Thyroid gland (tissue), 4 donors: Measurements from ENCODE around the gene VAT1L. TPM values are rescaled to one million over a fixed set of nuclear protein-coding genes. Genes with fewer than 3 reads are reported as not detected.
A peak's percentile ranks its signal among the peaks of the same experiment; 100 is the strongest.

Experiments used
- DNase-seq, 2 donors: peaks; one replicate each; pipeline ENCODE4 v3.0.0-alpha.2; 2019
- H3K27ac ChIP-seq, 3 donors: fragments of 200-600 bp; sonication (generic); 1 replicate in 2 of 3; 2 replicates in 1 of 3; pipeline ENCODE4 v1.5.1; 2016 to 2019; ENCODE audit warnings: mild to moderate bottlenecking in 1 of 3, moderate library complexity in 1 of 3
- H3K27me3 ChIP-seq: fragments of 200-600 bp; sonication (generic); one replicate; pipeline ENCODE4 v1.5.1; 2019
- H3K36me3 ChIP-seq, 2 donors: fragments of 200-600 bp; sonication (generic); one replicate each; pipeline ENCODE4 v1.5.1; 2016 to 2019
- H3K4me1 ChIP-seq, 2 donors: fragments of 200-600 bp; sonication (generic); one replicate each; pipeline ENCODE4 v1.5.1; 2017 to 2019
- H3K4me3 ChIP-seq, 3 donors: fragments of 200-600 bp; sonication (generic); replicated peaks in 1 of 3; 1 replicate in 2 of 3; 2 replicates in 1 of 3; pipeline ENCODE4 v1.5.1; 2016; ENCODE audit warnings: mild to moderate bottlenecking in 1 of 3
- H3K9me3 ChIP-seq: fragments of 200-600 bp; sonication (generic); one replicate; pipeline ENCODE4 v1.5.1; 2017
- POLR2A ChIP-seq, 2 donors: fragments of 450-650 bp; IDR thresholded peaks; one replicate each; pipeline ENCODE4 v1.6.1; 2017; ENCODE audit warnings: antibody characterized with exemption in 2 of 2, mild to moderate bottlenecking in 2 of 2, moderate library complexity in 1 of 2
- WGBS, 2 donors: methylation state at CpG; one replicate each; pipeline ENCODE4 v1.1.5; 2017; 5-methylcytosine and 5-hydroxymethylcytosine counted together
- intact Hi-C: fragments of 100-400 bp; cut with DNase I; formaldehyde crosslinking; loops from one replicate; pipeline ENCODE4 v1.15.1; 2023
- total RNA-seq, 4 donors: library from RNA; depleted of rRNA; stranded (reverse); fragments of >200 nt; gene quantifications; one replicate each; pipeline ENCODE4 v1.2.3, GENCODE V29; 2016
- TF ChIP-seq, protein P1 (sequence below), 6 experiments: fragments of 200-600 bp in 3 of 6; fragments of 450-650 bp in 3 of 6; sonication (generic) in 3 of 6; IDR thresholded peaks; one replicate each; pipeline ENCODE4 v1.5.1; 2016 to 2019; ENCODE audit warnings: antibody characterized with exemption in 6 of 6, mild to moderate bottlenecking in 2 of 6, inconsistent platforms in 1 of 6, moderate library complexity in 1 of 6

Gene VAT1L
- total RNA-seq, 4 donors from 2014 or later = 1.9 to 29.7 (median 9.2) TPM

DNA sequence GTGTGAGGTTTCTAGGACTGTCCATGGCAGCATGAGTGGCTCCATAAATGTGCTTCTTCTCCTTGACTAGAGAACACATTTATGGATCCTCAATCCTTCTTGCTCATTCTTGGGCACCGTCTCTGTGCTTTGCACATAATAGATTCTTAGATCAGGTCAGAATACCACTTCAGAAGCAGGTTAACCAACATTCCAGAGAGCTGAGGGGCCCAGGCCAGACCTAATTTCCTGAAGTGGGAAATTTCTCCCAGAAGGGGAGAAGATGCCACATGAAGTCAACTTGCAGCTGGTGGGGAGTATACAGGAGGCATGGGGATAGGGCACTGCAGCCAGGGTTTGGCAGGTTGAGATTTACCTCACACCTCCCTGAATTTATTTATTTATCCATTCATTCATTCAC, 24.4 kb upstream of the VAT1L start:
- peak; percentile 49 to 58 for DNase-seq
- WGBS, 2 donors = 33 to 36% methylated on average over 1 of the region's 1 CpG
- H3K9me3 ChIP-seq = no peaks in the 10 kb centered on the region
- H3K4me3 ChIP-seq = no peak overlapping the region
- no peaks in the 10 kb centered on the region for H3K36me3 ChIP-seq
- H3K27ac ChIP-seq = peak overlapping the region; percentile 82 to 95 (median 85)
- H3K4me1 ChIP-seq = peaks cover 44 to 50% of the 10 kb centered on the region in 2 donors
- TF ChIP-seq, protein P1, sequence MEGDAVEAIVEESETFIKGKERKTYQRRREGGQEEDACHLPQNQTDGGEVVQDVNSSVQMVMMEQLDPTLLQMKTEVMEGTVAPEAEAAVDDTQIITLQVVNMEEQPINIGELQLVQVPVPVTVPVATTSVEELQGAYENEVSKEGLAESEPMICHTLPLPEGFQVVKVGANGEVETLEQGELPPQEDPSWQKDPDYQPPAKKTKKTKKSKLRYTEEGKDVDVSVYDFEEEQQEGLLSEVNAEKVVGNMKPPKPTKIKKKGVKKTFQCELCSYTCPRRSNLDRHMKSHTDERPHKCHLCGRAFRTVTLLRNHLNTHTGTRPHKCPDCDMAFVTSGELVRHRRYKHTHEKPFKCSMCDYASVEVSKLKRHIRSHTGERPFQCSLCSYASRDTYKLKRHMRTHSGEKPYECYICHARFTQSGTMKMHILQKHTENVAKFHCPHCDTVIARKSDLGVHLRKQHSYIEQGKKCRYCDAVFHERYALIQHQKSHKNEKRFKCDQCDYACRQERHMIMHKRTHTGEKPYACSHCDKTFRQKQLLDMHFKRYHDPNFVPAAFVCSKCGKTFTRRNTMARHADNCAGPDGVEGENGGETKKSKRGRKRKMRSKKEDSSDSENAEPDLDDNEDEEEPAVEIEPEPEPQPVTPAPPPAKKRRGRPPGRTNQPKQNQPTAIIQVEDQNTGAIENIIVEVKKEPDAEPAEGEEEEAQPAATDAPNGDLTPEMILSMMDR (IDR thresholded peaks at IDR 0.05) = no peak
- TF ChIP-seq POLR2A (IDR thresholded peaks at IDR 0.05) = no peak
- intact Hi-C loops = no loop called here
- H3K27me3 ChIP-seq = no peaks in the 10 kb centered on the region

DNA sequence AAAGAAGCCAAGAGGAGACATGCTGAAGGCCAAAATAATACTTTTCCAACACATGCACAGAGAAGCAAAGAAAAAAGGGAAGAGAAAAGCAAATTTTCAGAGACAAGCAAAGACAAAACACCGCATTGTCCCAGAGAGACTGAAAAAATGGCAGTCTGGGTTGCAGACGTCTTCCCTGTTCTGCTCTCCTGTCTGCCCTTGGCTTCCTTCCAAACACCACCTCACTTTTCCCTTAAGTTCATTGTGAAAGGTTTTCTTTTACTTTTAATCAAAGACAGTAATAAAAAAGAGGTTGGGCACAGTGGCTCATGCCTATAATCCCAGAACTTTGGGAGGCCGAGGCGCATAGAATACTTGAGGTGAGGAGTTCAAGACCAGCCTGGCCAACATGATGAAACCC, 21.2 kb upstream of the VAT1L start:
- H3K27ac ChIP-seq = peak overlapping the region in 1 of 3 donors; percentile 37
- H3K4me3 ChIP-seq = no peak overlapping the region
- intact Hi-C loops = no loop called here
- H3K27me3 ChIP-seq = no peaks in the 10 kb centered on the region
- H3K9me3 ChIP-seq = no peaks in the 10 kb centered on the region
- H3K4me1 ChIP-seq = peaks cover 29 to 37% of the 10 kb centered on the region in 2 donors
- H3K36me3 ChIP-seq = no peaks in the 10 kb centered on the region
- DNase-seq = peak; percentile 17 to 25
- no peak for TF ChIP-seq POLR2A (IDR thresholded peaks at IDR 0.05)
- TF ChIP-seq, protein P1 (IDR thresholded peaks at IDR 0.05) = no peak
- WGBS, 2 donors = 61 to 70% methylated on average over 4 of the region's 4 CpGs

DNA sequence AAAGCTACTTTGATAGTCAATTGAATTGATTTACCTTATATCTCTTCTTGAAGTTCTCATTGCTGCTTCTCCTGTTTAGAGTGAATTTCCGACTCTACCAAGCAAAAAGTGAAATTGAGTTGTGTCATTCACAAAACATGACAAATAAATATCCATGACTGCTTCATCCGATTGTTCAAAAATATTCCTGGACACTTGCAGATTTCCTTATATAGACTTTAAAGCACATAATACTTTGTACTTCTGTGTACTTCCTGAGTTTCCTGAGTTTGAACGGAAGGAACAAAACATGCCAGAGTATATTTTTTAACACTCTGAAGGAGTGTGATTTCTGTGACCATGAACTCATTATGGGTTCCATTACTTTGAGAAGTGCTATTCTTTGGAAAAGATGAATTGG, 20.5 kb upstream of the VAT1L start:
- WGBS, 2 donors = 73 to 84% methylated on average over 3 of the region's 3 CpGs
- Histone ChIP-seq H3K27me3 (no peaks in the 10 kb centered on the region), H3K4me3 (no peak overlapping the region), H3K27ac (no peak overlapping the region), H3K4me1 (peaks cover 23 to 31% of the 10 kb centered on the region in 2 donors), H3K9me3 (no peaks in the 10 kb centered on the region), H3K36me3 (no peaks in the 10 kb centered on the region)
- intact Hi-C loops = no loop called here
- DNase-seq = no peak
- no peak for TF ChIP-seq POLR2A (IDR thresholded peaks at IDR 0.05)
- TF ChIP-seq, protein P1 (IDR thresholded peaks at IDR 0.05) = no peak

DNA sequence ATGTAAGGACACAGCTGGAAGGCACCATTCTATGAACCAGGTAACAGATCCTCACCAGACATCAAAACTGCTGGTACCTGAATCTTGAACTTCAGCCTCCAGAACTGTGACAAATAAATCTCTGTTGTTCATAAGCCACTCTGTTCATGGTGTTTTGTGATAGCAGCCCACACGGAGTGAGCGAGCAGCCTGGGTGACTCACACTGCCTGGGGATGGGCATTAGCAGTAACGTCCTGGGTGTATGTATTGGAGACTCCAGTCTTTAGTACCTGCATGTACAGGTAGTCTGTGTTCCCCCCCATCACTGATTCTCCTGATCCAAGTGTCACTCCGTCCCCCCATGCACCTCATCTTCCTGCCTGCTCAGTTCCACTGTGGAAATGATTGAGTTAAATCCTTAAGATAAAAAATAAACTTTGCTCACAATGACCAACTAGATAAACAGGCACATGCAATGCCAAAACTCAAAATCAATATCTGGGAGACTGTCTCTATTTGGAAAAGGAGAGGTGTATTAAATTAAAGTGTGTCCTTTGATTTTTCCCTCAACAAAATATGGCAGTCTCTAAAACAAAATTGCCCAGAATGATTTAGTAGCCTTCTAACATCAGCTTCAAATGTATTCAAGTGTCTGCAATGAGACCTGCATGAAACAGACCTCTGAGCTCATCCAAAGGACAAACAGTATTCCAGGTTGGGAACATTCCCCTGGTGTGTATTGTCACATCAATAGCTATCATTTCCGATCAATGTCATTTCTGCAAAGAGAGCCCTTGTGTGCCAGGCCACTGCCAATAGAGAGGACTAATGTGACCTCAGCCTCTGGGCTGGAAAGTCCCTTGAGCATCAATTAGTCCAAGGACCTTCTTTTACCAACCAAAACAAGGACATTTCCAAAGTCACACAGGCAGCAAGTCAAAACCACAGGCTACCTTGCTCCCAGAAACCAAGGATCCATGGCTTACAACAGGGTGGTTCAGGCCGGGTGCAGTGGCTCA, 12.2 kb upstream of the VAT1L start:
- no peak for TF ChIP-seq POLR2A (IDR thresholded peaks at IDR 0.05)
- TF ChIP-seq, protein P1 (IDR thresholded peaks at IDR 0.05) = no peak
- Histone ChIP-seq H3K4me3 (no peak overlapping the region), H3K27me3 (no peaks in the 10 kb centered on the region), H3K9me3 (no peaks in the 10 kb centered on the region), H3K4me1 (peaks cover 3 to 4% of the 10 kb centered on the region in 2 donors), H3K27ac (no peak overlapping the region), H3K36me3 (no peaks in the 10 kb centered on the region)
- WGBS, 2 donors = 74 to 88% methylated on average over 6 of the region's 6 CpGs
- DNase-seq = no peak
- intact Hi-C loops = no loop called here

- no peaks in the 10 kb centered on the region for H3K36me3 ChIP-seq
- TF ChIP-seq POLR2A (IDR thresholded peaks at IDR 0.05) = no peak
- TF ChIP-seq, protein P1 (IDR thresholded peaks at IDR 0.05) = no peak
- no peaks in the 10 kb centered on the region for H3K4me1 ChIP-seq
- no peaks in the 10 kb centered on the region for H3K27me3 ChIP-seq
- DNase-seq = no peak
- intact Hi-C loops = no loop called here
- H3K9me3 ChIP-seq = no peaks in the 10 kb centered on the region
- no peak overlapping the region for H3K27ac ChIP-seq
- no peak overlapping the region for H3K4me3 ChIP-seq
- WGBS, 2 donors = 91 to 99% methylated on average over 4 of the region's 4 CpGs
Observed at GRCh38 chr16:77777745-77778144, 10.6 kb upstream of the VAT1L start.
